HFF-Myc (cell line): ENCODE results near the gene KRTAP10-7.

Experiments used
- DNase-seq: peaks from one replicate; pipeline ENCODE4 v3.0.0-alpha.2; 2011; ENCODE audit warnings: low read depth; ENCODE audit errors: extremely low read depth
- H3K4me3 ChIP-seq: replicated peaks from 2 replicates; pipeline ENCODE4 v1.5.1; 2011; ENCODE audit warnings: low read depth, mild to moderate bottlenecking, control low read depth, low read length
- TF ChIP-seq, protein P1 (sequence below): IDR thresholded peaks from 2 replicates; pipeline ENCODE4 v1.5.1; 2012; ENCODE audit warnings: mild to moderate bottlenecking, low read depth, low read length, control low read depth; ENCODE audit errors: missing control alignments

The KRTAP10-7 gene

DNA sequence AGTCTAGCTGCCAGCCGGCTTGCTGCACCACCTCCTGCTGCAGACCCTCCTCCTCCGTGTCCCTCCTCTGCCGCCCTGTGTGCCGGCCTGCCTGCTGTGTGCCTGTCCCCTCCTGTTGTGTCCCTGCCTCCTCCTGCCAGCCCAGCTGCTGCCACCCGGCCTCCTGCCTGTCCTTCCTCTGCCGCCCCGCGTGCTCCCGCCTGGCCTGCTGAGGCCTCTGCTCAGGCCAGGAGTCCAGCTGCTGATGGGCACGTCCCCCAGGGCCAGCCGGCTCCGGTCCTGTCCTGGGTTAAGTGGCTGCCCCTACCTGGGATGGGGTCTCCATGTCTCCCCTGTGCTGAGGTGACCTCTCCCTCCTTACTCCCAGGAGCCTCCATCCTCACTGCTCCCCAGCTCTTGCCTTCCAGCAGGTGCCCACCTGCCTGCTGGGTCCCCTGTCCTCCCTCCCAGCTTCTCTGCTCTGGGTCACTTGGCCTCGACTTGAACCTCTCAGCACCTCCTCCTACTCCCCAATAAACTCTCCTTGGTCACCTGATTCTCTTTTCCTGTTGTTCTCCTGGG lies 12.4 kb downstream of the KRTAP10-7 start:
- TF ChIP-seq, protein P1, sequence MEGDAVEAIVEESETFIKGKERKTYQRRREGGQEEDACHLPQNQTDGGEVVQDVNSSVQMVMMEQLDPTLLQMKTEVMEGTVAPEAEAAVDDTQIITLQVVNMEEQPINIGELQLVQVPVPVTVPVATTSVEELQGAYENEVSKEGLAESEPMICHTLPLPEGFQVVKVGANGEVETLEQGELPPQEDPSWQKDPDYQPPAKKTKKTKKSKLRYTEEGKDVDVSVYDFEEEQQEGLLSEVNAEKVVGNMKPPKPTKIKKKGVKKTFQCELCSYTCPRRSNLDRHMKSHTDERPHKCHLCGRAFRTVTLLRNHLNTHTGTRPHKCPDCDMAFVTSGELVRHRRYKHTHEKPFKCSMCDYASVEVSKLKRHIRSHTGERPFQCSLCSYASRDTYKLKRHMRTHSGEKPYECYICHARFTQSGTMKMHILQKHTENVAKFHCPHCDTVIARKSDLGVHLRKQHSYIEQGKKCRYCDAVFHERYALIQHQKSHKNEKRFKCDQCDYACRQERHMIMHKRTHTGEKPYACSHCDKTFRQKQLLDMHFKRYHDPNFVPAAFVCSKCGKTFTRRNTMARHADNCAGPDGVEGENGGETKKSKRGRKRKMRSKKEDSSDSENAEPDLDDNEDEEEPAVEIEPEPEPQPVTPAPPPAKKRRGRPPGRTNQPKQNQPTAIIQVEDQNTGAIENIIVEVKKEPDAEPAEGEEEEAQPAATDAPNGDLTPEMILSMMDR: no peak
- DNase-seq: no peak
- H3K4me3 ChIP-seq: no peak overlapping the region

DNA sequence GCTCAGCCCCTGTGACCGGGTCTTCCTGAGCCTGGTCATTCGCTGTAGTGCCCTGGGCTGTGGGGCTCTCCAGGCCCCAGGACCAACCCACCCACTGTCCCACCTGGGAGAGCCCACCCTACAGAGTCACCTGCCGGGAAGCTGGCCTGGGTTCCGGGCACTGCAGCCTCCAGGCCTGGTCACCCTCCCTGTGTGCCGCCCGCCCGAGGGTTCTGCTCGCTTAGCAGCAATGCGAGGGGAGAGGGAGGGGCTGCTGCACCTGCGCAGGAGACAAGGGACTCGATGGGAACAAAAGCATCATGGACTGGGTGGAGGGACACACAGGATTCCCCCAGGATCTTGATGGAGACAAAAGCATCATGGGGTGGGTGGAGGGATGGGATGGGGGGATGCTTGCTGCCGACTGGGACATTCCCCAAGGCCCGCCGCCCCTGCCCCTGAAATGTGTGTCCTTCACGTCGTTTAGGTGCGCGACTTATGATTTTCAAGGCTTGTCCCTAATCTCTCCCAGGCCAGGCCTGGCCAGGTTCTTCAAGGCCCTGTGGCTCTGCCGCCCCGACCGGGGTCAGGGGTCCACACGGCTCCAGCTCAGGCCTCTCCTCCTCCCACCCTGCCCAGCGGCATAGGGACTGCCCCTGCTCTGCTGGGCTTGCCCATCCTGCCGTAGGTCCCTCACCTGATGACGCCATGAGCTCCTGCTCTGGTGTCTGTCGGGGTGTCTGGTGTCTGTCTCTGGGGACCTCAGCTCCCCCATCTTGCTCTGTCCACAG lies 13.2 kb downstream of the KRTAP10-7 start:
- no peak for DNase-seq
- TF ChIP-seq, protein P1: no peak
- H3K4me3 ChIP-seq: no peak overlapping the region

DNA sequence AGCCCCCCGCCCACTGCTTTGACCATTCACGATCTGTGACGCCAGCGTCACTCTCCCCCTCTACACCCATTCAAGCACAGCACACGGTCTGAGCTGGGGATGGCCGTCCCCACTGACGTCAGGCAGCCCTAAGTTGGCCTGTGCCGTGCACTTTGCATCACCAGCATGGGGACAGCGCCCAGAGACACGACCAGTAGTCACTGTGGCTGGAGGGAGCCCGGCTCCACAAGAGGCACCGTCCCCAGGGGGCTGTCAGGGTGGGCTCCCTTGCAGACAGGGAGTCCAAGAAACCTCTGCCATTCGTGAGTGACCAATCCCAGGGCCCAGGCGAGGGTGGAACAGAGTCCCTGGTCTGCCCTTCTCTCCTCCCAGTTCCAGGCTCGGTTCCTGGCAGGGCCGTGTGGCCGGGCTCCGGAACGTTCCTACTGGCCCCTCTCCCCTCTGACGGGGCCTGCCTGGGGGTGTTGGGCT lies 13.8 kb downstream of the KRTAP10-7 start:
- DNase-seq: no peak
- H3K4me3 ChIP-seq: no peak overlapping the region
- TF ChIP-seq, protein P1: no peak

DNA sequence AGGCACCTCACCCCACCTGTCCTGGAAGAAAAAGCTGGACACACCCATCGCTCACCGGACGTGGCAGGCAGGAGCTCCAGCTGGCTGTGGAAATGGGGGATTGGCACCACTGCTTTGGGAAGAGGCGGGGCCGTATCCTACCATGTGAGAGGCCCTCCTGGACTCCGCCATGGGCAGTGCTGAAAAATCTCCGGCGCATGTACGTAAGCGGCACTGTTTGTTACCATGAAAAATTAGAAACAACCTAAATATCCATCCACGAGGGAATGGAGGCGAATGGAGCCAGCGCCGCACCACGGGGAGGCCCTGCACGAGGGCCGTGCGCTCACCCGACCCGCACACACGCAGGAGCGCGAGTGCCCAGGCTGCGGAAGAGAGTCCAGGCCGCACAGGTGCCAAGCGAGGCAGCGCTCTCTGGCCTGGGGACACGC lies 14.6 kb downstream of the KRTAP10-7 start:
- no peak for DNase-seq
- TF ChIP-seq, protein P1: no peak
- no peak overlapping the region for H3K4me3 ChIP-seq

DNA sequence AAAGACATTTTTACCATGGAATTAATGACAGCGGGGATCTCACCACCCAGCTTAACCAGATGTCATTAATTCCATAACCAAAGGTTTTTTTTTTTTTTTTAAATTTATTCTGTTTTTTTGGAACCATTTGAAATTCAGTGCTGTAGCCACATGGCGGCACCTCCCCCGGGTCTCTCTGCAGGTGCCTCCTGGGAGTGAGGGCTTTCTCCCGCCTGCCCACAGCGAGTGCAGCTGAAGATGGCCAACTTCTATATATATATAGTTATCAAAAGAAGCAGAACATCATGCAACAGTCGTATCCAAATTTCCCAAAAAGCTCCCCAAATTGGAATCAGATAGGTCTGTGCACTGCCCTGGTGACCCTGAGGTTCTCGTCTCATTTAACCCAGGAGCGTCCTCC lies 15.1 kb downstream of the KRTAP10-7 start:
- TF ChIP-seq, protein P1: no peak
- DNase-seq: no peak
- H3K4me3 ChIP-seq: no peak overlapping the region

DNA sequence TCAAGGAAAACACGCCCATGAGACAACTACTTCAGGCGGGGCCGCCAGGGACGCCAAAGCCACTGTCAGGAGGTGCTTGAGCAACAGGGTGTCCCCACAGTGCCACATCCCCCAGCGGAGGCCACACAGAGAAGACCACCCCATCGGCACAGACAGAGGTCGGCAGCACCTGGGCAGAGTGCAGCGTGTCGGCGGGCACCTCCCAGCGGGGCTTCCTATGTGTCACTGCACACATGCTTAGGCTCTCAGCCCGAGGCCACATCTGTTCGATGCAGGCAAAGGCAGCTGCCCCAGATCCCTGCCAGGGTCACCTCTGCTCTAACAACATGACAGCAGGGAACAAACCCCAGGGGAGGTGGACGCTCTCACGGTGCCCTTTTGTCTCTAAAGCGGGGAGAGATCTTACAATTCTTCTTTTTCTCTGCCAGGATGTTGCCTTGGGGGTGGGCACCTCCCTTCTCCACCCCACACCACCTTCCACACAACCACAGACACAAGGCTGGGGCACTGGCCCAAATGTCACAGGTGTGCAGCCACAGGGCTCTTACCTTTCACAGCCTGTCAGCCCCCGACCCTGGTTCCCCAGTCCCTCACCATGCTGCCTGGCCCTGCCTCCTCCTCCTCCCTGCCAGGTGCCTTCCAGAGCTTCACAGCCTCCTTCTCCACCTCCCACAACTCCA lies 15.7 kb downstream of the KRTAP10-7 start:
- no peak overlapping the region for H3K4me3 ChIP-seq
- TF ChIP-seq, protein P1: no peak
- no peak for DNase-seq
